Liver (tissue), 9 donors: ENCODE data around the gene TANGO2. TPM values are rescaled to one million over a fixed set of nuclear protein-coding genes. Genes with fewer than 3 reads are reported as not detected.

Source experiments
- DNase-seq: peaks from one replicate; pipeline ENCODE4 v3.0.0-alpha.2; 2017; ENCODE audit warnings: low spot score
- H3K27ac ChIP-seq, 2 donors: one replicate each; pipeline ENCODE4 v1.7.0; 2013; ENCODE audit warnings: inconsistent platforms in 2 of 2, low read length in 2 of 2, control low read depth in 1 of 2, low read depth in 1 of 2, mild to moderate bottlenecking in 1 of 2
- H3K27me3 ChIP-seq, 4 donors: one replicate each; pipeline versions ENCODE4 v1.6.1 to v1.7.0; 2013; ENCODE audit warnings: low read length in 3 of 4, inconsistent platforms in 1 of 4, mild to moderate bottlenecking in 1 of 4, moderate library complexity in 1 of 4; ENCODE audit not compliant: control insufficient read depth in 4 of 4, insufficient read depth in 4 of 4
- H3K36me3 ChIP-seq, 4 donors: one replicate each; pipeline versions ENCODE4 v1.6.1 to v1.7.0; 2013; ENCODE audit warnings: low read length in 3 of 4, mild to moderate bottlenecking in 3 of 4, low read depth in 1 of 4, moderate library complexity in 1 of 4; ENCODE audit not compliant: control insufficient read depth in 4 of 4, insufficient read depth in 3 of 4
- H3K4me1 ChIP-seq, 4 donors: one replicate each; pipeline versions ENCODE4 v1.6.1 to v1.7.0; 2013; ENCODE audit warnings: low read length in 3 of 4, mild to moderate bottlenecking in 3 of 4, moderate library complexity in 1 of 4; ENCODE audit not compliant: control insufficient read depth in 4 of 4, insufficient read depth in 4 of 4
- H3K4me3 ChIP-seq, 3 donors: one replicate each; pipeline versions ENCODE4 v1.6.1 to v1.7.0; 2013; ENCODE audit warnings: low read length in 3 of 3, control low read depth in 1 of 3, low read depth in 1 of 3, mild to moderate bottlenecking in 1 of 3
- H3K9ac ChIP-seq, 2 donors: one replicate each; pipeline ENCODE4 v1.7.0; 2013; ENCODE audit warnings: low read length in 2 of 2, mild to moderate bottlenecking in 2 of 2, moderate library complexity in 2 of 2, control low read depth in 1 of 2, low read depth in 1 of 2
- H3K9me3 ChIP-seq, 4 donors: one replicate each; pipeline versions ENCODE4 v1.6.1 to v1.7.0; 2013; ENCODE audit warnings: low read length in 3 of 4; ENCODE audit not compliant: control insufficient read depth in 4 of 4
- ATF3 ChIP-seq: IDR thresholded peaks from 2 replicates; pipeline ENCODE4 v1.6.1; 2016; ENCODE audit warnings: antibody characterized with exemption
- CTCF ChIP-seq: fragments of 150-350 bp; IDR thresholded peaks from 2 replicates; pipeline ENCODE4 v1.5.1; 2017; ENCODE audit warnings: improper control_type of control experiment, low read depth, low read length; ENCODE audit not compliant: missing input control
- FOXA1 ChIP-seq: IDR thresholded peaks from 2 replicates; pipeline ENCODE4 v1.6.1; 2016; ENCODE audit warnings: antibody characterized with exemption
- FOXA2 ChIP-seq: IDR thresholded peaks from 2 replicates; pipeline ENCODE4 v1.6.1; 2016; ENCODE audit warnings: antibody characterized with exemption
- JUND ChIP-seq, 2 donors: IDR thresholded peaks; 2 replicates each; pipeline ENCODE4 v1.6.1; 2016; ENCODE audit warnings: antibody characterized with exemption in 2 of 2
- MAX ChIP-seq: IDR thresholded peaks from 2 replicates; pipeline ENCODE4 v1.6.1; 2016; ENCODE audit warnings: antibody characterized with exemption
- NR2F2 ChIP-seq: IDR thresholded peaks from 2 replicates; pipeline ENCODE4 v1.6.1; 2016; ENCODE audit warnings: antibody characterized with exemption
- RAD21 ChIP-seq, 2 donors: IDR thresholded peaks; 2 replicates each; pipeline ENCODE4 v1.6.1; 2016; ENCODE audit warnings: antibody characterized with exemption in 2 of 2, mild to moderate bottlenecking in 2 of 2
- REST ChIP-seq: IDR thresholded peaks from 2 replicates; pipeline ENCODE4 v1.6.1; 2016; ENCODE audit warnings: antibody characterized with exemption, mild to moderate bottlenecking
- RXRA ChIP-seq, 2 donors: IDR thresholded peaks; 2 replicates each; pipeline ENCODE4 v1.6.1; 2017 to 2018; ENCODE audit warnings: antibody characterized with exemption in 2 of 2, mild to moderate bottlenecking in 1 of 2
- YY1 ChIP-seq: IDR thresholded peaks from 2 replicates; pipeline ENCODE4 v1.6.1; 2016; ENCODE audit warnings: antibody characterized with exemption, mild to moderate bottlenecking
- ZBTB33 ChIP-seq: IDR thresholded peaks from 2 replicates; pipeline ENCODE4 v1.6.1; 2016; ENCODE audit warnings: antibody characterized with exemption
- WGBS: extraction: QIAGEN DNeasy Blood & Tissue Kit; methylation state at CpG from one replicate; pipeline ENCODE4 v1.1.7; 2013; 5-methylcytosine and 5-hydroxymethylcytosine counted together
- polyA plus RNA-seq, 2 donors: library from polyadenylated mRNA; stranded (reverse) in 1 of 2; unstranded in 1 of 2; fragments of 200-250 nt in 1 of 2; fragments of >200 nt in 1 of 2; fragmentation: Nextera tagmentation in 1 of 2; extraction: Ambion mirVana in 1 of 2; gene quantifications; one replicate each; pipeline versions ENCODE4 v1.2.1 to v1.2.3, GENCODE V29; 2013 to 2015
- total RNA-seq, 2 donors: library from RNA; depleted of rRNA; stranded (reverse); fragments of >200 nt; gene quantifications; one replicate each; pipeline ENCODE4 v1.2.3, GENCODE V29; 2014
- donor health status: healthy.
- donor health status: healthy.
- donor health status: healthy.
- donor health status: healthy.
- donor health status: healthy.

Gene TANGO2
- total and polyA plus RNA-seq, 4 donors, result 10.8 to 153 (median 16.1) TPM

GRCh38 chr22:20026204-20026908, 5.4 kb downstream of the TANGO2 start:
- no peak overlapping the region for H3K4me3 ChIP-seq
- H3K27ac ChIP-seq, result no peak overlapping the region
- peak; percentile 35 for DNase-seq
- peaks cover 0 to 3% (median 0%) of the 10 kb centered on the region in 4 donors for H3K36me3 ChIP-seq
- TF ChIP-seq RXRA (IDR thresholded peaks at IDR 0.05), result peak in 1 of 2 donors; percentile 12
- TF ChIP-seq RAD21 (IDR thresholded peaks at IDR 0.05), result no peak
- no peak for TF ChIP-seq YY1
- no peak overlapping the region for H3K9ac ChIP-seq
- H3K27me3 ChIP-seq, result no peaks in the 10 kb centered on the region
- no peaks in the 10 kb centered on the region for H3K9me3 ChIP-seq
- 89% methylated on average over 13 of the region's 13 CpGs for WGBS
- H3K4me1 ChIP-seq, result peaks cover 5 to 24% (median 14%) of the 10 kb centered on the region in 4 donors

- no peaks in the 10 kb centered on the region for H3K9me3 ChIP-seq
- WGBS, result 86% methylated on average over 12 of the region's 12 CpGs
- H3K27ac ChIP-seq, result no peak overlapping the region
- no peak for DNase-seq
- H3K36me3 ChIP-seq, result peaks cover 0 to 3% (median under 1%) of the 10 kb centered on the region in 4 donors
- no peaks in the 10 kb centered on the region for H3K27me3 ChIP-seq
- no peak for TF ChIP-seq REST
- TF ChIP-seq FOXA1, result no peak
- no peak for TF ChIP-seq RXRA (IDR thresholded peaks at IDR 0.05)
- no peak for TF ChIP-seq JUND (IDR thresholded peaks at IDR 0.05)
- TF ChIP-seq ATF3, result no peak
- TF ChIP-seq FOXA2, result no peak
- TF ChIP-seq MAX, result no peak
- no peak for TF ChIP-seq CTCF
- TF ChIP-seq NR2F2, result no peak
- TF ChIP-seq ZBTB33, result no peak
- TF ChIP-seq RAD21 (IDR thresholded peaks at IDR 0.05), result no peak
- no peak overlapping the region for H3K9ac ChIP-seq
- no peak overlapping the region for H3K4me3 ChIP-seq
- peaks cover 5 to 16% (median 8%) of the 10 kb centered on the region in 4 donors for H3K4me1 ChIP-seq
These were observed 6.2 kb downstream of the TANGO2 start for GRCh38 chr22:20026996-20027601.
